Activated CD4-positive, alpha-beta T cell treated with anti-CD3 and anti-CD28 coated beads, Interleukin-2, Interleukin-6, amounts not matched to agents 100 ng/mL and 50 ng/mL, durations not matched to agents 16 hours and 8 hours (primary cell): ENCODE data around the gene PROCR.
A peak's percentile ranks its signal among the peaks of the same experiment; 100 is the strongest.
"Not testable (repeated sequence)": the region's sequence is repeated elsewhere in the genome, so short reads cannot be mapped to it uniquely, and the experiment has no call there.

Experiments
- DNase-seq: peaks from one replicate; pipeline ENCODE4 v3.0.0-alpha.2; 2020

PROCR gene

DNA sequence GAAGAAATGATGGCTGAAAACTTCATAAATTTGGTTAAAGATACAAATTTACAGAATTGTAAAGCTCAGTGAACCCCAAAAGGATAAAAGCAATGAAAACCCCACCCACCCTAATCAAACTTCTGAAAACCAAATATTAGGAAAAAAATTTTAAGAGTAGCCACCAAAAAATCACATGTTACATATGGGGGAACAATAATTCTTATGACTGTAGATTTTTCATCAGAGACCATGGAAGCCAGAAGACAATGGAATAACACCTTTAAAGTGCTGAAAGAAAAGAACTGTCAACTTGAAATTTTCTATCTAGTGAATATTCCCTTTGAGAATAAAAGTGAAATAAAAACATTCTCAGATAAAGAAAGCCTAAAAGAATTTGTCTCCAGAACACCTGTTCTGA, 24.4 kb downstream of the PROCR start:
- no peak for DNase-seq

DNA sequence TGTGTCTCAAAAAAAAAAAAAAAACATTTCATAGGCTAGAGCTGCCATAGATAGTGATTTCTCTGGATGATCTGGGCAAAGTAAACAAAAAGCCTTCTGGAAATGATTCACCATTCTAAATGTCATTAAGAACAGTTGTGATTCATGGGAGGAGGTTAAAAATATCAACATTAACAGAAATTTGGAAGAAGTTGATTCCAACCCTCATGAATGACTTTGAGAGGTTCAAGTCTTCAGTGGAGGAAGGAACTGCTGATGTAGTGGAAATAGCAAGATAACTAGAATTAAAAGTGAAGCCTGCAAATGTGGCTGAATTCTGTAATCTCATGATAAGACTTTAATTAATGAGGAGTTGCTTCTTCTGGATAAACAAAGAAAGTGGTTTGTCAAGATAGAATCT, 27.9 kb downstream of the PROCR start:
- no peak for DNase-seq

DNA sequence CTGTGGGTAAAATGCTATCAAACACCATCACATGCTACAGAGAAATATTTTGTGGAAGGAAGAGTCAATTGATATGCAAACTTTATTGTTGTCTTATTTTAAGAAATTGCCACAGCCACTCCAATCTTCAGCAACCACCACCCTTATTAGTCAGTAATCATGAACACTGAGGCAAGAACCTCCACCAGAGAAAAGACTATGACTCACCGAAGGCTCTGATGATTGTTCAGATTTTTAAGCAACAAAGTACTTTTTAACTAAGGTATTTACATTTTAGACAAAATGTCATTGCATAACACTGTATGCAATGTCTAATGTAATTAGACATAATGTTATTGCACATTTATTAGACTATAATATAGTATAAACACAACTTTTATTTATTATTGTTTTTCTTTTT, 28.4 kb downstream of the PROCR start:
- DNase-seq: no peak

DNA sequence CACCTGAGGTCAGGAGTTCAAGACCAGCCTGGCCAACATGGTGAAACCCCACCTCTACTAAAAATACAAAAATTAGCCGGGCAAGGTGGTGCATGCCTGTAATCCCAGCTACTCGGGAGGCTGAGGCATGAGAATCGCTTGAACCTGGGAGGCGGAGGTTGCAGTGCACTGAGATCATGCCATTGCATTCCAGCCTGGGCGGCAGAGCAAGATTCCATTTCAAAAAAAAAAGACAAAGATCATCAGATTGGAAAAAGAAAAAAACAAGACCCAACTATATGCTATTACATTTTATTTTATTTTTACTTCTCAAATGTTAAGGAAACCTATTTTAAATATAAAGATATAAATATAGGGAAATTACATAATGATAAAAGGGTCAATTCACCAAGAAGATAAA, 29.6 kb downstream of the PROCR start:
- DNase-seq: not testable (repeated sequence)

DNA sequence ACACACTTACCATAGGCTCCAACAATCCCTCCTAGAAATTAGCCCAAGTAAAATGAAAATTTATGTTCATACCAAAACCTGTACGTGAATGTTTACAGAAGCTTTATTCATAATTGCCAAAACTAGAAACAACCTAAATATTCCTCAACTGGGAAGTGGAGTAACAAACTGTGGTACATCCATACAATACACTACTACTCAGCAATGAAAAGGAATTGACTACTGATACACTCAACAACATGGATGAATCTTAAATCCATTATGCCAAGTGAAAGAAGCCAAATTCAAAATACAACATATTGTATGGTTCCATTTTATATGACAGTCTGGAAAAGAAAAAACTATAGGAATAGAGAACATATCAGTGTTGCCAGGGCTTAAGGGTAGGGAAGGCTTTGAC, 34.9 kb downstream of the PROCR start:
- no peak for DNase-seq

DNA sequence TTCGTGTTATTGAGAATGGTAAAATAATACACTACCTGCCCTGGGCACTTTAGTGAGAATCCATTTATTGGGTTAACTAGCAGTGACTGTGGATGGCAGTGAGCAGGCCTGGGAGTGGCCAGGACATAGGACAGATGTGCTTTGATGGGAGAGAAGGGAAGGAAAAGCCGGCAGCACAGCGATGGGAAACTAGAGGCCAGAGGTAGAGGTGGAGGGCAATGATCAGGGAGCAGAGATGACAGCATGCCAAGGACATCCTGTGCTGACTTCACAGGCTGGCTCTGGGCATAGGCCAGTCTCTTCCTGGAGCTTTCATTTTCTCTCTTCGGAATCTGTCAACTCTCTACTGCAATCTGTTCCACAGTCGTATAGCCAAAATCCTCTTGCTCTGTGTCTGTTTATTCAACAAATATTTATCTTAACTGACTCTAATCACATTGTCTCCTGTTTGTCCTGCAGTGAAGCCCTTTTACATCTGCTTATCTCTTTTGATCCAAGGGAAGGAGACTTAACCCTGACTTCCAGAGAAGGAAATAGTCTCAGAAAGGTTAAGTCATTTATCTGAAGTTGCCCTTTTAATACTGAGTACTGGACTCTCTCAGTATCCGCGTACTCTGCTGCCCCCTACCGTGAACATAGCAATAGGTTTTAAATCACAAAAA, 36.2 kb downstream of the PROCR start:
- DNase-seq: peak; percentile 85

DNA sequence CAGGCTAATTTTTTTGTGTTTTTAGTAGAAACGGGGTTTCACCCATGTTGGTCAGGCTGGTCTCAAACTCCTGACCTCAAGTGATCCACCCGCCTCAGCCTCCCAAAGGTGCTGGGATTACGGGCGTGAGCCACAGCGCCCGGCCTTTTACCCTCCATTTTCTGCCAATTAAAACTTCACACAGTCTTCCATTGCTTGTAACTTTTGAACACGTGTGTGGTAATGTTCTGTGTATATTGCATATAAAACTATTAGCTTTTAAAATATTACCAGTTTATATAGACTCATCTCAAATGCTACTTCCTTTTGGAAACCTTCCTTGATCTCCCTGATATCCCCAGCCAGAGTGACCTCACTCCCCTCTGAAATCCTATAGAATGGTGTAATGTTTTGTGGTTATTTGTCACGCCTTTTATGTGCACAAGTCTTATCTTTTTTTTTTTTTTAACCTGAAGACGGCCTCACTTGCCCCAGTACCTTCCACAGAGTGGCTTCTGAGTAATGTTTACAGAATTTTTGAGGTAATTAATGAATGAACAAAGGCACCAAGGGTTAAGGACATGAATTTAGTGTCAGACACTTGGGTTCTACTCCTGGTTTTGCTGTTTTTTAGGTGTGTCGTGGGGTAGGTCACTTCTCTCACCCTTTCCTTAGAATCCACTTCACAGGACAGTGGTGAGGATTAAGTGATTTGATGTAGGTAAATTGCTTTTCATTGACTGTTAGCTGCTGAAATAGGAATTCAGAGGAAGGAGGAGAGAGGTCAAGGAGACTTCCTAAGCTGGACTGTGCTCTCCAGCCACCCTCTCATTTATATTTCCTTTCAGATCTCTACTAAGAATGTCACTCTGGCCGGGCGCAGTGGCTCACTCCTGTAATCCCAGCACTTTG, 43.4 kb downstream of the PROCR start:
- DNase-seq: no peak

DNA sequence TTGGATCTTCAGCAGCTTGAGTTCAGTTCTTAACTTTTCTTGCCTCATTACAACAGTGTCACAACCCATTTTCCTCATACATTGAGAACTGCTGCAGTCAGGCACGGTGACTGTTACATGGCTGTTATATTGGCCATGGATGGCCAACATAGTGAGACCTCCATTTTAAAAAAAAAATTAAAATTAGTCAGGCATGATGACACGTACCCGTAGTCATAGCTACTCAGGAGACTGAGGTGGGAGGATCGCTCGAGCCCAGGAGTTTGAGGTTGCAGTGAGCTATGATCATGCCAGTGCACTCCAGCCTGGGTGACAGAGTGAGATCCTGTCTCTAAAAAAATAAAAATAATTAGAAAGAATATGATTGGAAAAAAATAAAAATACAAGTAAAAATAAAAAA, 44.7 kb downstream of the PROCR start:
- no peak for DNase-seq

DNA sequence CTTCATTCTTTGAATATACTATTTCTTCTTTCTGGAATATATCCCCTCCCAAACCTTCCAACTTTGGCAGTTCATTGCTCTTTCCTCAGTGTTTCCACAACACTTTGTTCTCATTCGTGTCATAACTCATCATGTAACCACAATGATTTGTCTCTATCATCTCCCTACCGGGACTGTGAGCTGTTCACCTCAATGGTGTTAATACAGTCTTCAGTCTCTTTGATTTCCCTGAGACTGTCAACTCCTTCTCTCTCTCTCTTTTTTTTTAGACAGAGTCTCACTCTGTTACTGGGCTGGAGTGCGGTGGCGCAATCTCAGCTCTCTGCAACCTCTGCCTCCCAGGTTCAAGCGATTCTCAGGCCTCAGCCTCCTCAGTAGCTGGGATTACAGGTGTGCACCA, 52.1 kb downstream of the PROCR start:
- no peak for DNase-seq

DNA sequence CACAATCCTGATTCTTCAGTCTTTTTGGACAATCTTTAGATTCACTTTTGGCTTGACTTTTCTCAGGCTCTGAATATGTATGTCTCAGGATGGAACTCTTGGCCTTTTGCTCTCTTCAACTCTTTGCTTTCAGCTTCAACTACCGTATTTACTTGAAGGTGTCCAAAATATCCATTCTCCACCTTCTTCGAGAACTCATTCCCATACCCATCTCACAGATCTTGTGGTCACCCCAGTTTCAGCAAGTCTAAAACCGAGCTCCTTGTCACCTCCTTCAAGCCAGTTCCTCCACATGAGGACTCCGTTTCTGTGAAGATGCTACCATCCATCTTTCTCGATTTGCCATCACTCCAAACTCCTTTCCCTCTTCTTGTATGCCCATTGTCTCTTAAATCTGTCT, 52.7 kb downstream of the PROCR start:
- no peak for DNase-seq

DNA sequence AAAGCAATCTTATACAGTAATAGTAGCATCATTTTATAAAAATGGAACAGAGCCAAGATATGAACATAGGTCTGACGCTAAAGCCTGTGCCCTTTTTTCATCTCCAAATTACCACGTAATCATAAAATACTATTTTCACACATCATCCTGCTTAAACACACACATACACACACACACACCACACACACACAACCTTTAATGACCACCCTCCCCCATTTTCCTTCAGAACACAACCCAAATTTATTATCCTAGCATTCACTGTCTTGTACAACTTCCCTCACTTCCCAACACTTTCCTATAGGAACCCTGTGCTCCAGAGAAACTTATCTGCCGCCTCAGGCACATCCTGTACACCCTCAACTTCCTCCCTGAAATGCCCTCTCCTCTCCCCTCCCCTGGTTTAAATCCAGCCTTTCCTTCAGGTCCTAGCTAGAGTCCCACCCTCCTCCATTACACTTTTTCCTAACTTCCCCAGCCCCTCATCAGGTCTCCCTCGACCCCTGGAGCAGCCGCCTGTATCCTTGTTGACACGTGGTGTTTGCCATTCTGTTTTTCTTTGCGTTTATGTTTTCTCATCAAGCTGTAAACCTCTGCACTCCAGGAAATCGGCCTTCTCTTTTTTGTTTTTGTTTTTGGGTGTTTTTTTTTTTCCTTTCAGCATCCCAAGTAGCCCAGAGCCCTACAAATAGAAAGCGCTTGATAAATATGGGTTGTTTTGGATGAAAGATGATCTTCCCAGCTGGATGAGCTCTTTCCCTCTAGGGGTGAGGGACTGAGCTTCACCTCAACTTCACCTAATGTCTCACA, 53.6 kb downstream of the PROCR start:
- no peak for DNase-seq

DNA sequence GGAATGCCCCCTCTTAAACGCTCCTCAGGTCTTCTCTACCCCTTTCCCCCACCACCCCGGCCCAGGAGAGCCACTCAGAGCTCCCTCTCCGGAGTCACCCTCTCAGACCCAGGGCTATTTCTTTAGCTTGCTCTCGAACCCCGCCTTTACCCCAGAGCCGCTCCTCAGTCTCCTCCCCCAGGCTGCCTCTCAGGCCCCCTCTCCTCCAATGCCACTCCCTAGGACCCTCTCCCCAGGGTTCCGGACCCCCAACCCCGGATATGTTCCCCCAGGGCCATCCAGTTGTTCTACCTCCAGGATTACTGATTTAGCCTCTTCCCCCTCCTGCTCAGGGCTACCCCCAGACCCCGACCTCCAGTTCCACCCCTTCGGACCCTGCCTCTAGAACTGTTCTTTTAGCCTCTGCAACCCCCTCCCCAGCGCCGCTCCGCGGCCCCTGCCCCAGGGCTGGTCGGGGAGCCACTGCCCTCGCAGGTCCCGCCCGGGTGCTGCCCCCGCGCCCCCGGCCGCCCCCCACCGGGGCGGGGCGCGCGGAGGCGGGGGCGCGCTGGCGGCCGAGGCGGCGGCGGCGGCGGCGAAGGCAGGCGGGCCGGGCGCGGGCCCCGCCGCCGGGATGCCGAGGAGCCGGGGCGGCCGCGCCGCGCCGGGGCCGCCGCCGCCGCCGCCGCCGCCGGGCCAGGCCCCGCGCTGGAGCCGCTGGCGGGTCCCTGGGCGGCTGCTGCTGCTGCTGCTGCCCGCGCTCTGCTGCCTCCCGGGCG, 54.4 kb downstream of the PROCR start, which contains the start of gene MMP24:
MMP24 (plus strand) TSS at position 565 of the 758 bp plus-strand sequence; CDS start at position 614, 49 bp downstream.
- no peak for DNase-seq
